Testis (tissue), 5 donors: ENCODE results near the gene NOS3. TPM values are rescaled to one million over a fixed set of nuclear protein-coding genes. Genes with fewer than 3 reads are reported as not detected.

Source experiments
- DNase-seq: peaks from one replicate; pipeline ENCODE4 v3.0.0-alpha.2; 2019
- H3K27ac ChIP-seq, 2 donors: fragments of 200-600 bp; sonication (generic); one replicate each; pipeline ENCODE4 v1.5.1; 2019
- H3K27me3 ChIP-seq: fragments of 200-600 bp; sonication (generic); one replicate; pipeline ENCODE4 v1.5.1; 2019
- H3K36me3 ChIP-seq: fragments of 200-600 bp; sonication (generic); one replicate; pipeline ENCODE4 v1.5.1; 2017; ENCODE audit warnings: low read depth; ENCODE audit errors: missing control alignments
- H3K4me1 ChIP-seq: fragments of 200-600 bp; sonication (generic); one replicate; pipeline ENCODE4 v1.5.1; 2019
- H3K4me3 ChIP-seq, 2 donors: fragments of 200-600 bp; sonication (generic); one replicate each; pipeline ENCODE4 v1.5.1; 2017 to 2019
- H3K9me3 ChIP-seq: fragments of 200-600 bp; sonication (generic); one replicate; pipeline ENCODE4 v1.5.1; 2017
- CTCF ChIP-seq, 3 experiments: fragments of 450-650 bp in 2 of 3; fragments of 200-600 bp in 1 of 3; sonication (generic) in 1 of 3; IDR thresholded peaks; one replicate each; pipeline ENCODE4 v1.5.1; 2016 to 2019; ENCODE audit warnings: antibody characterized with exemption in 3 of 3, mild to moderate bottlenecking in 2 of 3, moderate library complexity in 1 of 3
- POLR2A ChIP-seq: fragments of 450-650 bp; IDR thresholded peaks from one replicate; pipeline ENCODE4 v1.6.1; 2017; ENCODE audit warnings: antibody characterized with exemption, mild to moderate bottlenecking, moderate library complexity
- WGBS, 2 donors: methylation state at CpG; one replicate each; pipeline ENCODE4 v1.1.5; 2018; 5-methylcytosine and 5-hydroxymethylcytosine counted together
- intact Hi-C: fragments of 100-400 bp; cut with DNase I; formaldehyde crosslinking; loops from one replicate; pipeline ENCODE4 v1.15.1; 2023; ENCODE audit warnings: low total_unique reads
- long read RNA-seq, 2 donors: transcript quantifications; one replicate each; lab custom pipeline, GENCODE V29; 2026
- polyA plus RNA-seq: library from polyadenylated mRNA; stranded (reverse); fragments of 350-450 nt; fragmentation: Illumina TruSeq; extraction: RNeasy Lipid Tissue Mini Kit (QIAGEN cat#74804); gene quantifications from one replicate; pipeline ENCODE4 v1.2.3, GENCODE V29; 2014; ENCODE audit warnings: low read depth, low replicate concordance; ENCODE audit not compliant: insufficient read depth
- total RNA-seq, 2 donors: library from RNA; depleted of rRNA; stranded (reverse); fragments of >200 nt; gene quantifications; one replicate each; pipeline ENCODE4 v1.2.3, GENCODE V29; 2016

NOS3 gene
- total RNA-seq = 10 to 100 TPM; 25.0 to 36.6 TPM
- 19.5 TPM for polyA plus RNA-seq
- long read RNA-seq, donor 1, partial matches to known transcripts = 0 of 1 reads
- long read RNA-seq, donor 1, other reads (novel, unspliced or antisense) = 0 of 1 reads
- long read RNA-seq, donor 2 = 0 reads

- no peak within 1 kb of the TSS for H3K27ac ChIP-seq
- no peak for DNase-seq
- no peaks in the 10 kb centered on the region for H3K36me3 ChIP-seq
- H3K4me1 ChIP-seq = peaks cover 17% of the 10 kb centered on the region
- H3K27me3 ChIP-seq = no peaks in the 10 kb centered on the region
- intact Hi-C loops = no loop called here
- TF ChIP-seq POLR2A = no peak
- no peak for TF ChIP-seq CTCF (IDR thresholded peaks at IDR 0.05)
- H3K4me3 ChIP-seq = no peak within 1 kb of the TSS
- H3K9me3 ChIP-seq = no peaks in the 10 kb centered on the region
- WGBS, 2 donors = 91 to 96% methylated on average over 12 of the region's 12 CpGs
Observed at GRCh38 chr7:150990416-150991186, at the start of gene NOS3. Gene NOS3 (plus strand): TSS chr7:150991017. CDS start chr7:150993804, 2,787 bp downstream.

- WGBS, 2 donors = 88 to 95% methylated on average over 13 to 15 of the region's 15 CpGs
- peak overlapping the region; percentile 6 to 50 for H3K27ac ChIP-seq
- H3K4me1 ChIP-seq = peaks cover 29% of the 10 kb centered on the region
- H3K27me3 ChIP-seq = no peaks in the 10 kb centered on the region
- intact Hi-C loops = no loop called here
- no peak for TF ChIP-seq CTCF (IDR thresholded peaks at IDR 0.05)
- no peak for TF ChIP-seq POLR2A
- no peak for DNase-seq
- no peaks in the 10 kb centered on the region for H3K9me3 ChIP-seq
- H3K36me3 ChIP-seq = no peaks in the 10 kb centered on the region
- no peak overlapping the region for H3K4me3 ChIP-seq
Observed at GRCh38 chr7:150941351-150942000, 49.3 kb upstream of the NOS3 start.

- Histone ChIP-seq H3K4me1 (peaks cover 32% of the 10 kb centered on the region), H3K27ac (peak overlapping the region; percentile 6 to 50), H3K27me3 (no peaks in the 10 kb centered on the region), H3K9me3 (no peaks in the 10 kb centered on the region), H3K4me3 (no peak overlapping the region), H3K36me3 (no peaks in the 10 kb centered on the region)
- DNase-seq = peak; percentile 15
- 60 to 74% methylated on average over 1 to 13 of the region's 14 CpGs for WGBS, 2 donors
- no peak for TF ChIP-seq POLR2A
- TF ChIP-seq CTCF (IDR thresholded peaks at IDR 0.05) = no peak
- intact Hi-C loops = no loop called here
Observed at GRCh38 chr7:150942001-150942590, 48.7 kb upstream of the NOS3 start.

GRCh38 chr7:150942591-150943452, 48.0 kb upstream of the NOS3 start:
- peak overlapping the region in 1 of 2 donors; percentile 82 for H3K27ac ChIP-seq
- no peak overlapping the region for H3K4me3 ChIP-seq
- H3K27me3 ChIP-seq = no peaks in the 10 kb centered on the region
- DNase-seq = peak; percentile 9
- H3K36me3 ChIP-seq = no peaks in the 10 kb centered on the region
- no peak for TF ChIP-seq POLR2A
- TF ChIP-seq CTCF (IDR thresholded peaks at IDR 0.05) = no peak
- 88% methylated on average over 11 to 13 of the region's 13 CpGs for WGBS, 2 donors
- H3K9me3 ChIP-seq = no peaks in the 10 kb centered on the region
- intact Hi-C loops = no loop called here
- peaks cover 35% of the 10 kb centered on the region for H3K4me1 ChIP-seq
